ENCODE data around the gene HAAO. TPM values are rescaled to one million over a fixed set of nuclear protein-coding genes. Genes with fewer than 3 reads are reported as not detected.

HAAO gene
- total RNA-seq, 1 donor from 2014 or later: 11.4 TPM

DNA sequence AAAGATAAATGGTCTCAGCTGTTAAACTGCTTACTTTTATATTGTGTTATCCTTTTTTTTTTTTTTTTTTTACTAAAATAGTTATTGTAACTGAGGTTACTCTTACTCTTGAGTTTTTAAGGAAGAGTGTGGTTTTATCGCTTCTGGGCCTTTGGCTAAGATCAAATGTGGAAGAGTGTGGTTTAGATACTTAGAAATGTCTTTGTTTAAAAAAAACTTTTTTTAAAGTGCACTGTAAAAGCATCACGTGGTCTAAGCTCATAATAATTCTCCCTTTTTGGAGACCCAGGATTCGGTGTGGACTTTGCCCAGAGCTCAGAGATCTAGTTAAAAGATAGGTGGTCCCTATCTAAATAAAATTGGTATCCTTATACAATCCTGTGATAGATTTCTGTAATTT, 16.6 kb downstream of the HAAO start:
- Mint-ChIP-seq H3K4me1 (peaks cover 10% of the 10 kb centered on the region), H3K27me3 (no peaks in the 10 kb centered on the region), H3K27ac (no peak overlapping the region), H3K4me3 (no peak overlapping the region), H3K36me3 (ENCODE audit: low read depth) (peaks cover 4% of the 10 kb centered on the region), H3K9me3 (peaks cover 3% of the 10 kb centered on the region)
- DNase-seq (no peak), ATAC-seq (ENCODE audit: low read depth) (no peak)
- TF ChIP-seq, protein P1, sequence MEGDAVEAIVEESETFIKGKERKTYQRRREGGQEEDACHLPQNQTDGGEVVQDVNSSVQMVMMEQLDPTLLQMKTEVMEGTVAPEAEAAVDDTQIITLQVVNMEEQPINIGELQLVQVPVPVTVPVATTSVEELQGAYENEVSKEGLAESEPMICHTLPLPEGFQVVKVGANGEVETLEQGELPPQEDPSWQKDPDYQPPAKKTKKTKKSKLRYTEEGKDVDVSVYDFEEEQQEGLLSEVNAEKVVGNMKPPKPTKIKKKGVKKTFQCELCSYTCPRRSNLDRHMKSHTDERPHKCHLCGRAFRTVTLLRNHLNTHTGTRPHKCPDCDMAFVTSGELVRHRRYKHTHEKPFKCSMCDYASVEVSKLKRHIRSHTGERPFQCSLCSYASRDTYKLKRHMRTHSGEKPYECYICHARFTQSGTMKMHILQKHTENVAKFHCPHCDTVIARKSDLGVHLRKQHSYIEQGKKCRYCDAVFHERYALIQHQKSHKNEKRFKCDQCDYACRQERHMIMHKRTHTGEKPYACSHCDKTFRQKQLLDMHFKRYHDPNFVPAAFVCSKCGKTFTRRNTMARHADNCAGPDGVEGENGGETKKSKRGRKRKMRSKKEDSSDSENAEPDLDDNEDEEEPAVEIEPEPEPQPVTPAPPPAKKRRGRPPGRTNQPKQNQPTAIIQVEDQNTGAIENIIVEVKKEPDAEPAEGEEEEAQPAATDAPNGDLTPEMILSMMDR (IDR thresholded peaks at IDR 0.05): no peak
- intact Hi-C loops (cut with micrococcal nuclease): no loop called here
- ChIA-PET POLR2A (interaction anchor here (0.7 kb wide), 2 partner anchors 19 to 24 kb away, joined by 8 to 14 read pairs; no protein-coding TSS in a partner anchor), CTCF (no interaction called here)

DNA sequence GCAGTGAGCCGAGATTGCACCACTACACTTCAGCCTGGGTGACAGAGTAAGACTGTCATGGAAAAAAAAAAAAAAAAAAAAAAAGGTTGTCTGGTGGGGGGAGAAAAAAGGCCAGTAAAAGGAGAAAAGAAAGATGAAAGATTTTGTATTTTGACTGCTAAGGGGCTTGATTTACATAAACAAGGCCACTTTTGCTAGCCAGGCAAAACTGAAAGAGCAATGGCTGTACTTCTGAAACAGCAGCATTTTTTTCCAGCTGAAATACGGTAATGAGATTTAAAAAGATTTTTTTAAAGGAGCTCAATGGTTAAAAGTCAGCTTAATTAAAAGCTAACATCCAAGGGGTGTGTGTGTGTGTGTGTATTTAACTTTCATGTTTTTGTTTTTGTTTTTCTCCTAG, 17.2 kb downstream of the HAAO start:
- no peak for DNase-seq
- POLR2A ChIA-PET: interaction anchor here (1.0 kb wide), 1 partner anchor 36 kb away, joined by 3 read pairs; no protein-coding TSS in a partner anchor
- intact Hi-C loops (cut with micrococcal nuclease): no loop called here

DNA sequence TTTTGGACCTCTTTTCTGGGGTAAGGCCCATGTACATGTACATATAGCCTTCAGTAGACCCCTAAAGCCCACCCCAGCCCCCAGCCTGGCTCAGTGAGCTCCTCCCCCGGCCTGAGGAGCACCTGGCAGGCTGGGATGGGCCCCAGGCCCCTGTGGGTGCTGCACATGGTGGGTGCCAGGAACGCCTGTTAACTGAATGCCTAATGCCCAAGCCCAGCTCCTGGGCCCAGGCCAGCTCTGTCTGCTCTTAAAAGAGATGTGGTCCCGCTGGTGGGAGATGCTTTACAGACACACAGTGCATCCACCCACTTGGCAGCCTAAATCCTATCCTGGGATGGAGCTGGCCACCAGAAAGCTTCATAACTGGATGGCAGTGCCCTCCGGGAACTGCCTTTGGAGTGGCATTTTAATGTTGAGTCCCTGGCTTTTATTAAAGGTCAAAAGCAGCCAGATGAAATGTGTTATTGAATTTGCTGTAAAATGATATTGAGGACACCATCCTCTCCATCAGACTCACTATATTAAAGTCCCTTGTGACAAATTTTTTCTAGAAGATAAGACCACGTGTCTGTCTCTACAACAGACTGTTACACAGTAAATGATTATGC, 20.7 kb downstream of the HAAO start:
- intact Hi-C loops (cut with micrococcal nuclease): loop anchor here (5.0 kb wide), 1 partner anchor 259 kb away; no protein-coding TSS in a partner anchor
- H3K4me3 Mint-ChIP-seq: no peak overlapping the region
- TF ChIP-seq, protein P1 (IDR thresholded peaks at IDR 0.05): no peak
- H3K4me1 Mint-ChIP-seq: peaks cover 10% of the 10 kb centered on the region
- no peak overlapping the region for H3K27ac Mint-ChIP-seq
- H3K9me3 Mint-ChIP-seq: no peaks in the 10 kb centered on the region
- ChIA-PET POLR2A (no interaction called here), CTCF (no interaction called here)
- H3K27me3 Mint-ChIP-seq: no peaks in the 10 kb centered on the region
- no peak for DNase-seq
- ATAC-seq (ENCODE audit: low read depth): no peak
- no peaks in the 10 kb centered on the region for H3K36me3 Mint-ChIP-seq (ENCODE audit: low read depth)

More for the DNA sequence above, 17.2 kb downstream of the HAAO start:
- H3K36me3 Mint-ChIP-seq (ENCODE audit: low read depth): peaks cover 4% of the 10 kb centered on the region
- peaks cover 10% of the 10 kb centered on the region for H3K4me1 Mint-ChIP-seq
- CTCF ChIA-PET: no interaction called here
- peak overlapping the region; percentile 35 for H3K27ac Mint-ChIP-seq
- ATAC-seq (ENCODE audit: low read depth): no peak
- TF ChIP-seq, protein P1 (IDR thresholded peaks at IDR 0.05): no peak
- H3K9me3 Mint-ChIP-seq: peaks cover 3% of the 10 kb centered on the region
- H3K27me3 Mint-ChIP-seq: no peaks in the 10 kb centered on the region
- H3K4me3 Mint-ChIP-seq: no peak overlapping the region

DNA sequence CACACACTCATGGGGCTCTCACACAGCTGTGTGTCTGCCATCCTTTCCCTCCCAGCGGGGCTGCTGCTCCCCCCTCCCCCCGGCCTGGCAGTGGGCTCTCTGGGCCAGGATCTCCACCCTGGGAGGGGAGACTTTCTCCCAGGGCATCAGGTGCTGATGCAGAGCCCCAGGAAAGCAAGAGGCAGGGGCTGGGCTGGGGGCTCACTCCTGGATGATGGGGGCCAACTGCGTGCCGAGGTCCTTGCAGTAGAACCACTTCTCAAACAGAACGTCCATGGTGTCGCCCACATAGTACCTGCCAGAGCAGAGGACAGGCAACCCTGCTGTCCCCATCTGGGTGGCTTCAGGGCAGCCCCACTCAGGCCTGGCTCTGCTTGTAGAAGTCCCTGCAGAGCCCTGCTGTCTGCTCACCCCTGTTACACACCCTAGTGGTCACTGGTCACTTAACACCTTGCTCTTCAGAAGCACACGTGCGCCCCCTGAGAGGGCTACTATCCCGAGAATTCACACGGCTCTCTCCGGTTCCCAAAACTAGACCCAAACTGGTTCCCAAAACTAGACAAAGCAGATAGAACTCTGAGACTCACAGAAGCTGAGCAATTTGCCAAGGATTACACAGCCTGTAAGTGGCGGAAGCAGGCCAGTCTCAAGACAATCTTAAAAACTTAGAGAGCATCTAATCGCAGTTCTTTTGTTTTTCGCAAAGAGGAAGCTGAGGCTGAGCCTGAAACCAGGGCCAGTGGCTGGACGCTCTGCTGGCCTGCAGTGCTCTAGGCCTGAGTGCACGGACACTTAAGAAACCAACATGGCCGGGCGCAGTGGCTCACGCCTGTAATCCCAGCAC, 21.9 kb downstream of the HAAO start:
- Mint-ChIP-seq H3K27me3 (no peaks in the 10 kb centered on the region), H3K27ac (no peak overlapping the region), H3K9me3 (no peaks in the 10 kb centered on the region), H3K36me3 (ENCODE audit: low read depth) (no peaks in the 10 kb centered on the region), H3K4me3 (no peak overlapping the region), H3K4me1 (peaks cover 5% of the 10 kb centered on the region)
- ChIA-PET POLR2A (no interaction called here), CTCF (interaction anchor here (0.7 to 0.9 kb wide), 2 partner anchors 16 to 255 kb away, joined by 3 read pairs; no protein-coding TSS in a partner anchor)
- ATAC-seq (ENCODE audit: low read depth) (peak; percentile 69), DNase-seq (no peak)
- TF ChIP-seq, protein P1 (IDR thresholded peaks at IDR 0.05): no peak
- intact Hi-C loops (cut with micrococcal nuclease): loop anchor here (5.0 kb wide), 1 partner anchor 258 kb away; no protein-coding TSS in a partner anchor

Measured in activated B cell treated with CpG ODN at 0.5 μM for 24 hours (primary cell).